NT2/D1 (cell line): ENCODE measurements around the gene BLOC1S3.
"Not testable (repeated sequence)": the region's sequence is repeated elsewhere in the genome, so short reads cannot be mapped to it uniquely, and the experiment has no call there.

Experiments
- DNase-seq: peaks from one replicate; pipeline ENCODE4 v3.0.0-alpha.2; 2011; ENCODE audit warnings: low read depth, low spot score
- H3K27me3 ChIP-seq: 2 replicates; pipeline ENCODE4 v1.6.0; 2011; ENCODE audit warnings: mild to moderate bottlenecking; ENCODE audit not compliant: insufficient read length, insufficient read depth
- H3K36me3 ChIP-seq: 2 replicates; pipeline ENCODE4 v1.6.1; 2011; ENCODE audit warnings: mild to moderate bottlenecking, low read length, mixed read lengths; ENCODE audit not compliant: insufficient read depth, insufficient read length
- H3K4me1 ChIP-seq: 2 replicates; pipeline ENCODE4 v1.5.1; 2011; ENCODE audit not compliant: insufficient read depth, insufficient read length
- H3K4me3 ChIP-seq: 2 replicates; pipeline ENCODE4 v1.5.1; 2011; ENCODE audit warnings: low read depth; ENCODE audit not compliant: insufficient read length
- H3K9ac ChIP-seq: 2 replicates; pipeline ENCODE4 v1.6.0; 2011; ENCODE audit warnings: low read depth; ENCODE audit not compliant: insufficient read length
- H3K9me3 ChIP-seq: 2 replicates; pipeline ENCODE4 v1.5.1; 2011; ENCODE audit warnings: mild to moderate bottlenecking, low read length; ENCODE audit not compliant: insufficient read depth
- SUZ12 ChIP-seq: IDR thresholded peaks from 2 replicates; pipeline ENCODE4 v1.6.1; 2011; ENCODE audit not compliant: insufficient read length, insufficient read depth; ENCODE audit errors: extremely low read depth
- YY1 ChIP-seq: IDR thresholded peaks from 2 replicates; pipeline ENCODE4 v1.6.1; 2011; ENCODE audit not compliant: insufficient read length, insufficient read depth
- ZNF274 ChIP-seq: IDR thresholded peaks from 2 replicates; pipeline ENCODE4 v1.6.1; 2011; ENCODE audit warnings: mild to moderate bottlenecking, low read depth, low read length

BLOC1S3 gene

DNA sequence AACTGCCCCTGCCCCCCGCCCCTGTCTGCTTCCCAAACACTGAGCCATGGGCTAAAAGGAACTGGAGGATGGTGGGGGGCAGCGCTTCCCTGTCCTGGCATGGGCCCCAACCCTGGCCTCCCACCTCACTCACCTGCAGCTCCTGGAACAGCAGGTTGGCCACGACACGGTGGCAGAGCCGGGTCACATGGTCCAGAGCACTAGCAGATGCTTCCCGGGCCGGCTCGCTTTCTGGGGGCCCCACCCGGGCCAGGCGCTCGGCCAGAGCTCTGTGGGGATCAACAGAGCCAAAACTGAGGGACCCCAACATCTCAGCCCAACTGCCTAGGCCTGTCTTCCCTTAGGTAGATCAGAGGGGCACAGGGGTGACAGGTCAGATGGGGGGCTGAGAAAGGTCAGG is 46.1 kb downstream of the BLOC1S3 start:
- TF ChIP-seq SUZ12, result no peak
- no peak for TF ChIP-seq YY1
- no peak for TF ChIP-seq ZNF274

GRCh38 chr19:45229056-45229455 is 50.5 kb downstream of the BLOC1S3 start:
- H3K9me3 ChIP-seq, H3K9ac ChIP-seq, H3K4me1 ChIP-seq, DNase-seq, H3K36me3 ChIP-seq, H3K4me3 ChIP-seq: not testable (repeated sequence)
- H3K27me3 ChIP-seq, result peaks cover 29% of the 10 kb centered on the region

More for the DNA sequence above, 46.1 kb downstream of the BLOC1S3 start:
- DNase-seq, result no peak
- Histone ChIP-seq H3K4me3 (no peak overlapping the region), H3K9me3 (no peaks in the 10 kb centered on the region), H3K36me3 (no peaks in the 10 kb centered on the region), H3K27me3 (no peaks in the 10 kb centered on the region), H3K9ac (no peak overlapping the region), H3K4me1 (peaks cover 6% of the 10 kb centered on the region)
